Stimulated activated CD4-positive, alpha-beta T cell treated with anti-CD3 and anti-CD28 coated beads, Interleukin-15, amount 100 ng/mL, for 48 hours (primary cell): ENCODE results near the gene SLC19A1.

Experiments
- DNase-seq, 2 donors: peaks; one replicate each; pipeline ENCODE4 v3.0.0-alpha.2; 2020; ENCODE audit warnings: low read depth in 2 of 2

Gene SLC19A1

GRCh38 chr21:45493401-45494001, 48.7 kb downstream of the SLC19A1 start:
- no peak for DNase-seq

DNA sequence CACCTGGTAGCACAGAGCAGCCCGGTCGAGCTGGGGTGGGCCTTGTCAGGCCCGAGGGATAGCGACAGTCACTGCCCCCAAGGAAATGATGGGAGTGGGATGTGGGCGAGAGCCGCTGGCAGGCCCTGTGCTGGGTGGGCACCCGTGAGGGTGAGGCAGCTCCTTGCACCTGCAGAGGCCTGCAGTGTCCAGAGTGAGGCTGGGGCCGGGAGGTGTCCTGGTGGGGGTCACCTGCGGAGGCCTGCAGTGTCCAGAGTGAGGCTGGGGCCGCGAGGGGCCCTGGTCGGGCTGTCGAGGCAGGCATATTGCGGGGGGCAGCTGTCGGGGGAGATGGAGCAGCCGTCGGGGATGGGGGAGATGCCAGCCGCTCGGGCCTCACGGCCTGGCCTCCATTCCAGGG, 49.5 kb downstream of the SLC19A1 start:
- no peak for DNase-seq

DNA sequence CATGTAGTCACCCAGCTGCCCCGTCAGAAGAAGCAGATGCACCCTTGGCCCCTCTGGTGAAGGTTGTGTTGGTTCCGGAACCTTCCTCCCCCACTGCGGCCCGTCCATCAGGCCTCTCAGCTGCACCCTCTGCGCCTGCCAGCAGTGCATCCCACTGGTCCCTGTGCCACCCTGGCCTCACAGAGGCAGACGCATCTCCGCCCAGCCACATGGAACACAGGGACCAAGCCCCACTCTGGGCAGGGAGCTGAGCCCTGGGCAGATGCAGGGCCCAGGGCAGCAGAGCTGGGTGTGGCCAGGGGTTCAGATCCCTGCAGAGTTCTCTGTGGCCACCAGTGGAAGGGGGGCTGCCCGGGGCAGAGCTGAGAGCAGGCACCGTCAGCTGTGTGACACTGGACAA, 50.6 kb downstream of the SLC19A1 start:
- DNase-seq: no peak

- no peak for DNase-seq
Observed at GRCh38 chr21:45491056-45491455, 51.2 kb downstream of the SLC19A1 start.

DNA sequence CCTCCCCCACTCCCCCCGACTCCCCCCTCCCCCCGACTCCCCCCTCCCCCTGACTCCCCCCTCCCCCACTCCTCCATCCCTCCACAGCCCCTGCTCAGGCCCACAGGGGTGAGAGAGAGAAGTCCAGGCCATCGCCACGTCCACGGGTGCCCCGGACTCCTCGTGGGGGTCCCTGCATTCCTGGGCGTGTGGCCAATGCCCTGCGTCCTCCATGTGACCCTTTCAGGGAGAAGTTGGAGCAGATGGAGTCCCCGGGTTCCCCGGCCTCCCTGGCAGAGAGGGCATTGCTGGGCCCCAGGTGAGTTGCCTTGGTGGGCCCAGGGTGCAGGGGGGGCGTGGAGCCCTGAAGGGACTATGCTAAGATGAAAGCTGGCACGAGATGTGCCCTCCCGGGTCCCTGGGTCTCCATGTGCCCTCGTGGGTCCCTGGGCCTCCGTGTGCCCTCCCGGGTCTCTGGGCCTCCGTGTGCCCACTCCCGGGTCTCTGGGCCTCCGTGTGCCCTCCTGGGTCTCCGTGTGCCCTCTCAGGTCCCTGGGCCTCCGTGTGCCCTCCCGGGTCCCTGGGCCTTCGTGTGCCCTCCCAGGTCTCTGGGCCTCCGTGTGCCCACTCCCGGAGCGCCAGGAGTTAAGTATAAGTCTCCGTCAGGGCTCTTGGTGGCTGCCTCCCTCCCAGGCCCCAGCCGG, 52.0 kb downstream of the SLC19A1 start:
- no peak for DNase-seq

DNA sequence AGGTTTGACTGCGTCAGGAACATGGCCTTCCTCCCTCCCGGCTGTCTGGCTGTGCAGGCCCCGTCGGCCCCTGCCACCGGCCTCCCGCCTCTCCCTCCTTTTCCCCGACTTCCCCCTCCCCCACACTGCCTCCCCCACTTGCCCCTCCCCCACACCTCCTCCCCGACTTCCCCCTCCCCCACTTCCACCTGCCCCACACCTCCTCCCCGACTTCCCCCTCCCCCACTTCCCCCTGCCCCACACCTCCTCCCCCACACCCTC, 52.6 kb downstream of the SLC19A1 start:
- DNase-seq: no peak

GRCh38 chr21:45488931-45489721, 53.1 kb downstream of the SLC19A1 start:
- DNase-seq: no peak

DNA sequence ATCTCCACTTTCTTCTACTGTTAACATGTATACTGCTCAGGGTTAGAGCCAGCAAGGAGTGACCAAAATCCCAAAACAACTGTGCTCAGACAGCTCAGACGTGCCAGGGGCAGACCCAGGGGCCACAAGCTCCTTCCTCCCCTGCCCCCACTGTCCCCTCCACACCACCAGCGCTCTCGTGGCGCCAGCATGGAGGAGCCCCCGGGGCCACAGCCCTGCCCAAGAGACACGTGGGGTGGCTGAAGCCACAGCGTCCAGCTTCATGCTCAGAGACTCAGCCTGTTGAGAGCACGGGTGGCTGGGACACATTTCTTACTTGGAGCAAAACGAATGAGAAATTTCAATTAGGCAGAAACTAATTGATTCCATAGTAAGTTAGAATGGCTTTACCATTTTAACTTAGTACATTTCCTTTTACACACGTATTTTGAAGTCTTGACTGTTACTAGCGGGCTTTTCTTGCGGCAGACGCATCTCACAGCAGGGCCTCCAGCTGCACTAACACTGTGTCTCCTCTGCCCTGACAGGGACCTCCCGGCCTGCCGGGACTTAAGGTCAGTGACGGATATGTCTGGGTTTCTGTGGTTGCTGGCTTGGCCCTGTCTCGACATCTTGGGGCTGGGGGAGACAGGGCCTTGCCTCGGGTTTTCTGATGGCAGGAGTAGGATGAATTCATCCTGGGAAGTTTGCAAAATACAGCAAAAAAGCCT, 54.2 kb downstream of the SLC19A1 start:
- DNase-seq: no peak

- DNase-seq: no peak
Observed at GRCh38 chr21:45487161-45487806, 55.0 kb downstream of the SLC19A1 start.

DNA sequence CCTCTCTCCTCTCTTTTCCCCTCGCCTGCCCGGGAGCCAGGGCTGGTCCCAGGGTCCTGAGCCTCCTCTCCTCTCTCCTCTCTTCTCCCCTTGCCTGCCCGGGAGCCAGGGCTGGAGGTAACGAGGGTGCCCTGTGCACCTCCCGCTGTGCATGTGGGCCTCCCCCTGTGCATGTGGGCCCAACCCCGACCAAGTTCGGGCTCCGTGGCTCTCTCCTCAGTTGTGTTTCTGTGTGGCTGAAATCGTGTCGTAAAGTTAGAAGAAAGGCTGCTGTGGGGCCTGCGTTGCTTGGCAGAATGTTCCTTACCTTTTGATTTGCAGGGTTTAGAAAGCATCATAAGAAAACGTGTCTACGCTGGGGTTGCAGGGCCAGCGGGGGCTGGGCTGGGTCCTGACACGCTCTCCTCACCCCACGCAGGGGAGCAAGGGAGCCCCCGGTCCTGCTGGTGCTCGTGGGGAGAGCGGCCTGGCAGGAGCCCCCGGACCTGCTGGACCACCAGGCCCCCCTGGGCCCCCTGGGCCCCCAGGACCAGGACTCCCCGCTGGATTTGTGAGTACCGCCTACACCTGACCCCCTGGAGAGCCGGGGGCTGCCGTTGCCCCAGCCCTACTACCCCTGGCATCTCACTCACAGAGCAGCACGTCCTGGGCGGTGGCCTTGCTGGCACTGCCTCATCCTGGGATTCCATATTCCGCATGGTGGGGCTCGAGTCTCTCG, 55.6 kb downstream of the SLC19A1 start:
- DNase-seq: no peak

DNA sequence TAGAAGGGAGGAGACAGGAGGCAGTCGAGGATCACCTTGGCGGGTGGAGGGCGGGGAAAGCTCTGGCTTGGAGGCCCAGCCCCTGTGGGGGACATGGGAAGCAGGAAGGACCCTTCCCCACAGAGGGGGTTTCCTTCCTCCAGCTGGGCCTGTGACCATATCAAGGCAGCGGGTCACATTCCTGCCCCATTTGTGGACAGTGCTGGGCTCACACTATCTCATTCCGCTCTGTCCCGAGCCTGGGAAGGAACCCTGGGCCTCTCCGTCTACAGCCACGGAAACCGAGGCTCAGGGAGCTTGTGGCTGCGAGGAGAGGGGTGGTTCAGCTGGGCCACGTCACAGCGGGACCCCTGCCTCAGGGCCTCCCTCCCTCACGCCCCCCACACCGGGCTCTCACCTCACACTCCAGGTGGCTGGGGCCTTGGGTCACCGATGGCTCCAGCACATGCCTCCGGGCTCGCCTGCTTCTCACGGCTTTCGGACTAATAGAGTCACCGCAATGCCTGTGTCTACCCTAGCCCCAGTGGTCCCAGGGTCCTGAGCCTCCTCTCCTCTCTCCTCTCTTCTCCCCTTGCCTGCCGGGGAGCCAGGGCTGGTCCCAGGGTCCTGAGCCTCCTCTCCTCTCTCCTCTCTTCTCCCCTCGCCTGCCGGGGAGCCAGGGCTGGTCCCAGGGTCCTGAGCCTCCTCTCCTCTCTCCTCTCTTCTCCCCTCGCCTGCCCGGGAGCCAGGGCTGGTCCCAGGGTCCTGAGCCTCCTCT, 56.4 kb downstream of the SLC19A1 start:
- DNase-seq: no peak

DNA sequence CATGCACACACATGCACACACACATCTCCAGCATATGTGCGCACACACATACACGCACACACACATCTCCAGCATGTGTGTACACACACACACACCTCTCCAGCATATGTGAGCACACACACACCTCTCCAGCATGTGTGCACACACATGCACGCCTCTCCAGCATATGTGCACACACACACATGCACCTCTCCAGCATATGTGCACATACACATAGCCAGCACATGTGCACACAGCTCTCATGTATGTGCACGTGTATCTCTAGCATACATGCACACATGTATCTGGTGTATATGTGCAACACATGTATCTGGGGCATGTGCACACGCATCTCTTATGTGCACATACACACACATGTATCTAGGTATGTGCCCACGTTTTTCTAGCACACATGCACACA, 57.9 kb downstream of the SLC19A1 start:
- DNase-seq: no peak

GRCh38 chr21:45482899-45483821, 59.1 kb downstream of the SLC19A1 start:
- DNase-seq: peak in 1 of 2 donors; percentile 27

DNA sequence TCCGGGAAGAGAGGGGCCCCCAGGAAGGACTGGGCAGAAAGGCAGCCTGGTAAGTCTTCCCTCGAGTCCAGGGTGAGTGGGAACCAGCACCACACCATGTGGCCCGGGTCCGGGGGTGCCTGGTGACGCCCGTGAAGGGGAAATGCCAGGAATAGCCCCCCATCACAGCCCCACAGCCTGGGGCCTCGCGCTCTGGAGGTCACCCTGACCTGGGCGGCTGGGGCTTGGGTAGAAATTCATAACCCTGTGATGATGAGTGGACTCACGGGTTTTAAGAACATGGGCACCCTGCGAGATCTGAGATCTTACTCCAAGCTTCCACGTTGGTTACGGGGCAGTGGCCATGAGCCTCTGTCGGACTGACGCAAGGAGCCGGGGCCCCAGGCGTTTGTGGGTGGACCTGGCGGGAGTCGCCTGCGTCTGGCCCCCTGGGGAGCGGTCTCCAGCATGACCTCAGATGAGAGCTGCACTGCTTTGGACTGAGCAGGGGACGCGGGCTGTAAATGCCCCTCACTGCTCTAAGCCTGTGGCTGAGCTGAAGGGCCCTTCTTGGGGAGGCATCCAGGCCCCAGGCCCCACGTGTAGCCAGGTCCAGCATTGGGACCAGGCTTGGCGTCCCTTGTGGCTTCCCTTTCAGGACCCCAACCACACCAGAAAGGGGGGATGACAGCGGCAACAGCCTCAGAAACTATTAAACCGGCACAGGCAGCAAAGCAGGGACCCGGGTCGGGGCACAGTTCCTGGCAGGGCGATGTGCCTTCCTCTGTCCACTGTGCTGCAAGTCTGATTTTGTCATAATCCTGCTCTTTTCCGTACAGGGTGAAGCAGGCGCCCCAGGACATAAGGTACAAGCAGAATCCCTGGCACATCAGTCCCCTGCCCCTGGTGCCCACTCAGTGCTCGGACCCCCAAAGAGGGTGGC, 60.0 kb downstream of the SLC19A1 start:
- no peak for DNase-seq

- DNase-seq: no peak
Observed at GRCh38 chr21:45481566-45481965, 60.7 kb downstream of the SLC19A1 start.

- no peak for DNase-seq
Observed at GRCh38 chr21:45480701-45481500, 61.3 kb downstream of the SLC19A1 start.
